ENCODE data around the gene RBM47.
A peak's percentile ranks its signal among the peaks of the same experiment; 100 is the strongest.

Gene RBM47

DNA sequence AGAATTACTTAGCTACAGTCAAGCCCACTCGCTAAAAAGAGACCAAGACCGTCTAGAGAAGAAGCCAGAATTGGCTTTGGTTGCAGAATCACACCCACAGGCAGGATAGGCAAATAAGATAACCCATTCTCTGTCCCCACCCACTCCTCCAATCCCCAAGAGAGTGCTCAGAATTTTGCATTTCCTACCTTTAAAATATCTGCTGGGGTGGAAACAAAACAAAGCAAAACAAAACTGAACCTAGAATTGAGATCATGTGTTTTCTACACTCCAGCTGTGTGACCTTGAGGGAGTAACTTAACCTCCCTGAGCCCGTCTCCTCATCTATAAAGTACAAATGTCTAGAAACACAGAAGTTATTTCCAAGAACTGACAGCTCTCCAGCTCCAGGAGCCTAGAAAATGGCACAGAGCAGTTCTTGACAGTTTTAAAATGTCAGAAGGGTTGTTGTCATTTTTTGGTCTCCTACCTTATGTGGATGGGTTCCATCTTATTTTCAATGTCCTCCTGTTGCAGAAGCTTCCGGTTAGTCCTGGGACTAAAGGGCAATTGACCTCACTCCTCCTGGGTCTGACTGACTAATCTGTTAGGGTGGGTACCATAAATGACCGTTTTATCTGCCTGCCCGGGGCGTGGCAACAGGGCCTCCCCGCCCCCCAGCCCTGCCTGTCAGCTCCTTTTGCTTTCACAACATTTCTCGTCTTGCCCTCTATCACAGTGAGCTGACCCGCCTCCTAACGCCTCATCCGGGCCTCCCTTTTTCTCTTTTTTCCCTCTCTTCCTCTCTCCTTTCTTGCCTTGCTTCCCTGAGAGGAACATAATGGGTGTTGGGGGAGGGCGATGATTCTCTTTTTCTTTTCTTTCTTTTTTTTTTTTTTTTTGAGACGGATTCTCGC lies 114.0 kb downstream of the RBM47 start:
- 0 out of 2 replicates have a peak, but pooled peaks have one; percentile 13 for TF ChIP-seq TAF1 (IDR thresholded peaks at IDR 0.05; ENCODE audit: borderline replicate concordance, low read depth, low read length)
- no peak for TF ChIP-seq POLR2A (IDR thresholded peaks at IDR 0.05; ENCODE audit: low read depth, low read length)
- no peak for TF ChIP-seq POLR2AphosphoS5 (IDR thresholded peaks at IDR 0.05; ENCODE audit: low read depth, low read length)
- no peak for FAIRE-seq
- DNase-seq (ENCODE audit: insufficient read length) = peak; percentile 50

DNA sequence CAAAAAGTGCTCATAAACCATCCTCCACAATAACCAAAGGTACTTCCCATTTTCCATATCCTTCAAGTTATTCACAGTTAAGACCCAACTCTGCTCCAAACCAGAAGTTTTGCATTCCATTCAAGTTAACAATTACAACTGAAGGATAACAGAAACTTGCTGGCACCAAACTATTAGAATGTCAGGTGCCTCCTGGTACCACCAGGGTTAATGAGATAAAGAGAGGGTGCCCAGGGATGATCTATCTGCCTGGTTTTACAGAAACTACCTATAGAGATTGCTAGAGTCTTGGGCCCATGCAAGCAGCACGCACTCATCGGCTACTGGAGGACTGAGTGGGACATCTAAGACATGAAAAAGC lies 114.6 kb downstream of the RBM47 start:
- TF ChIP-seq POLR2AphosphoS5 (IDR thresholded peaks at IDR 0.05; ENCODE audit: low read depth, low read length) = no peak
- TF ChIP-seq POLR2A (IDR thresholded peaks at IDR 0.05; ENCODE audit: low read depth, low read length) = no peak
- TF ChIP-seq TAF1 (IDR thresholded peaks at IDR 0.05; ENCODE audit: borderline replicate concordance, low read depth, low read length) = no peak; the same call in 1 of the 2 replicates
- no peak for DNase-seq (ENCODE audit: insufficient read length)
- FAIRE-seq = peak; percentile 91

DNA sequence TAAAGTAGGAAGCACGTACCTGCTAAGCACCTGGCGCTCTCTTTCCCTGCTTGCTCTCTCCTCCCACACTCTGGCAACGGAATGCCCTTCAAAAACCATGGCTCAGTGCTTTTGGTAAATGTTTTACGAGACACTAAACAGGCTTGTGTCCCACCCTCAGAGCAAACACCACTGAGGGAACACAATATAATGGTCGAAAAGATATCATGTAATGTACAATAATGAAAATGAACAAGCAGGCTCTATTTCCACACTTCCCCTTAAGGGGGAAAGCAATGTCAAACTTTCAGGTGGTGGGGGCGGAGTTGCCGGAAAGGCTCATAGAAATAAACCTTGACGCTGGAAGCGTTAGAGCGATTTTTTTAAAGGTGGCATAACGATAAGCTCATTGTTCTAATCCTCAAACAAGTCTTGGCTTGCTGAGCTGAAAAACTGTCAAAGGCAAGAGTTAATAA lies 115.1 kb downstream of the RBM47 start:
- DNase-seq (ENCODE audit: insufficient read length) (no peak), FAIRE-seq (no peak)
- TF ChIP-seq TAF1 (IDR thresholded peaks at IDR 0.05; ENCODE audit: borderline replicate concordance, low read depth, low read length) (no peak), POLR2A (IDR thresholded peaks at IDR 0.05; ENCODE audit: low read depth, low read length) (no peak), POLR2AphosphoS5 (IDR thresholded peaks at IDR 0.05; ENCODE audit: low read depth, low read length) (no peak)

DNA sequence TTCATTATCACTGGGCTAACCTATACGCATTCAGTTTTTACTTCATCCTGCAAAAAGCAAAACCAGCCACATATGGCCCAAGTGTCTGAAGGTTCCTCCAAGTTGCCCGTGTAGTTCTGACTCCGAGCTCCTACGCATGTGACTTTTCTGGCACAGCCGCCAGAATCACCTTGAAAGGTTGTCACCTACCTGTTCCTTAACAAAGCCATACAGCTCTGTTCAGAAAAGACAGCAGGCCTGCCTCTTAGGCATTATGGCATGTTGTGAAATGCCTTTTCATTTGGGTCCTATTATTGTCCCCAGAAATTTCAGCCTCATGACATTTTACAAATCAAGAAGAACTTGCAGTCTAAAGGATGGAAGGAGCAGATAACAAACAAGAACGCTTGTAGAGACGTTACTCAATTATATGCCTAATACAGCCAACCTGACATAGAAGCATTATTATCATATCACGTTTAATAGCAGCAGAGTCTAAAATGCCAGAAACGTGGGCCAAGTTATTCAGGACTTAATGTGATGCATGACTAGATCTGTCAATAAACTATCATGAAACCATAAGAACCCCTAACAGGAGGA lies 118.5 kb downstream of the RBM47 start:
- DNase-seq (ENCODE audit: insufficient read length) = no peak
- peak; percentile 50 for FAIRE-seq
- no peak for TF ChIP-seq POLR2AphosphoS5 (IDR thresholded peaks at IDR 0.05; ENCODE audit: low read depth, low read length)
- no peak for TF ChIP-seq POLR2A (IDR thresholded peaks at IDR 0.05; ENCODE audit: low read depth, low read length)
- no peak for TF ChIP-seq TAF1 (IDR thresholded peaks at IDR 0.05; ENCODE audit: borderline replicate concordance, low read depth, low read length)

DNA sequence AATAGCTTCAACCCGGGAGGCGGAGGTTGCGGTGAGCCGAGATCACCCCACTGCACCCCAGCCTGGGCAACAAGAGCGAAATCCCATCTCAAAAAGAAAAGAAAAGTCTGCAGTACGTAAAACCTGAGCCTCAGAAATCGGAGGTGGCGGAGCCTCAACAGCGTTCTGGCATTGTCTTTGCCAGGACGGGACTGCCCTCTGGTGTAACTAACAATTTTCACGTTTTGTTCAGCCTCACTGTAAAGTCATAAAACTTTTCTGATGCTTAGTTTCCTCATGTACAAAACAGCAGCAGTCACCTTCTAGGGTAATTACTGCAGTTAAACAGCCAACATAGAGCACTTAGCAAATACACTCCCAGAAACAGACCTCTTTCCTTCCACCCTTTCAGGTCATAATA lies 121.7 kb downstream of the RBM47 start:
- no peak for DNase-seq (ENCODE audit: insufficient read length)
- TF ChIP-seq POLR2A (IDR thresholded peaks at IDR 0.05; ENCODE audit: low read depth, low read length) (no peak), TAF1 (IDR thresholded peaks at IDR 0.05; ENCODE audit: borderline replicate concordance, low read depth, low read length) (no peak), POLR2AphosphoS5 (IDR thresholded peaks at IDR 0.05; ENCODE audit: low read depth, low read length) (no peak)
- FAIRE-seq = no peak

DNA sequence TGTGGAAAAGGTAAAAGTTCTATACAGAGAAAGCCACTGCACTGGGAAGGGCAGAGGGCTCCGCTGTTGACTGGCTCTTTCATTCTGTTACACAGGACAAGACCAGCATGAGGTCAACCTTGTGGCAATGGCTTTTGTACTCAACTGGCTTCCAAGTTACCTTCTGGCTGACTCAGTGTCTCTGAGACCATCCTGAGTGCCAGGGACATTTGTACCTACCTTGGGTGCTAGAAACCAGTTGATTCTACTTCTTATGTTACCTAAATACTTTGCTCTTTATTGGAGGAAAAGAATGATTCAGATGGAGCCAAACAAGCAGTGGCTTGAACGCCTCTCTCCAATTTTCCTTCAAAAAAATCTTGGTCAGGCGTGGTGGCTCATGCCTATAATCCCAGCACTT lies 123.2 kb downstream of the RBM47 start:
- DNase-seq (ENCODE audit: insufficient read length) = no peak
- no peak for TF ChIP-seq POLR2A (IDR thresholded peaks at IDR 0.05; ENCODE audit: low read depth, low read length)
- TF ChIP-seq TAF1 (IDR thresholded peaks at IDR 0.05; ENCODE audit: borderline replicate concordance, low read depth, low read length) = no peak
- no peak for TF ChIP-seq POLR2AphosphoS5 (IDR thresholded peaks at IDR 0.05; ENCODE audit: low read depth, low read length)
- FAIRE-seq = no peak

DNA sequence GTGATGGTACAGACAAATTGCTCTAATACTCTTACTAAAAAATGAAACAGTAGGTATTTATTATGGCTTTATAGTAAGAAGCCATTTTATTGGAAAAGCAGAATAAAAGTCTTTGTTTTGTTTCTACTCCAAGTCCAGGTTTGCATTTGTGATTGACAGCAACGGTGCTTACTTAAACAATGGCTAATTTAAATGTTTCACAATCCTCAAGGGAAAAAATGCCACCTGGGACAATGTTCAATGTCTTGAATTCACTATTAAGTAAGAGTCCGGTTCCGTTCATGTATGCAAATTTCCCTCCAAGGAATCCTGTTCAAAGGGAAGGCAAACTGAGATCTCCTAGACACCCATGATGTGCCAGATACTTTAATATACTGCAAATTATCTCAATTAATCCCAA lies 123.6 kb downstream of the RBM47 start:
- DNase-seq (ENCODE audit: insufficient read length) (no peak), FAIRE-seq (no peak)
- TF ChIP-seq POLR2A (IDR thresholded peaks at IDR 0.05; ENCODE audit: low read depth, low read length) (no peak), POLR2AphosphoS5 (IDR thresholded peaks at IDR 0.05; ENCODE audit: low read depth, low read length) (no peak), TAF1 (IDR thresholded peaks at IDR 0.05; ENCODE audit: borderline replicate concordance, low read depth, low read length) (no peak)

DNA sequence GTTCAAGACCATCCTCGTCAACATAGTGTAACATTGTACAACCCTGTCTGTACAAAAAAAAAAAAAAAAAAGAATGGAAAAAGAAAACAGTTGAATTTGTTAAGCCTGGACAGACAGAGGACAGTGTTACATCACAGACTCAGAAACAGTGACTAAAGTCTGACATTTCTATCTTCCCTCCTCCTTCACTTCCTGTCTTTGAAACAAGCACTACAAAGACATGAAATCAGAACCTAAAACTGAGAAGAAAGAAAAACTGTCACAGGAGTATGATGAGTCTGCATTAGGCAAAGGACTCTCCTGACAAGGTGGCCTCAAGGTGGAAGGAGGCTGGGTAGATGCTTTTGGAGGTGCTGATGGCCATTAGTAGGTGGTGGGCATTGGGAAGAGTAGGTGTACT lies 126.7 kb downstream of the RBM47 start:
- no peak for TF ChIP-seq TAF1 (IDR thresholded peaks at IDR 0.05; ENCODE audit: borderline replicate concordance, low read depth, low read length)
- no peak for TF ChIP-seq POLR2A (IDR thresholded peaks at IDR 0.05; ENCODE audit: low read depth, low read length)
- TF ChIP-seq POLR2AphosphoS5 (IDR thresholded peaks at IDR 0.05; ENCODE audit: low read depth, low read length) = no peak
- no peak for FAIRE-seq
- DNase-seq (ENCODE audit: insufficient read length) = no peak

DNA sequence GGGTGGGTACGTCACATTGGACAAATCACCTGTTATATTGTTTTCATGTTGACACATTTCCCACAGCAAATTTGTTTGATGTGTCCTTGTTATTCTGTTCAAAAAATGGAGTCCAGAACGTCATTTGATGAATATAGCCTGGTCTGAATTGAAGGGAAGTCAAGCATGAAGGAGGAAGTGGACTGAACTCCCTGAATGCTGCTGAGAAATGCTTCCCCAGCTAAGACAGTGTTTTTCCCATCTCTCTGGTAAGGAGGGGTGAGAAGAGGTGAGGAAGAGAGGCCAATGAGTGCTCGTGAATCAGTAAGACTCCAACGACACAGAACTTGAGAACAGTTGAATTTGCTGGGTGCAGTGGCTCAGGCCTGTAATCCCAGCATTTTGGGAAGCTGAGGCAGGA lies 127.4 kb downstream of the RBM47 start:
- no peak for DNase-seq (ENCODE audit: insufficient read length)
- TF ChIP-seq TAF1 (IDR thresholded peaks at IDR 0.05; ENCODE audit: borderline replicate concordance, low read depth, low read length) = no peak
- TF ChIP-seq POLR2AphosphoS5 (IDR thresholded peaks at IDR 0.05; ENCODE audit: low read depth, low read length) = no peak
- TF ChIP-seq POLR2A (IDR thresholded peaks at IDR 0.05; ENCODE audit: low read depth, low read length) = no peak
- FAIRE-seq = peak; percentile 67

DNA sequence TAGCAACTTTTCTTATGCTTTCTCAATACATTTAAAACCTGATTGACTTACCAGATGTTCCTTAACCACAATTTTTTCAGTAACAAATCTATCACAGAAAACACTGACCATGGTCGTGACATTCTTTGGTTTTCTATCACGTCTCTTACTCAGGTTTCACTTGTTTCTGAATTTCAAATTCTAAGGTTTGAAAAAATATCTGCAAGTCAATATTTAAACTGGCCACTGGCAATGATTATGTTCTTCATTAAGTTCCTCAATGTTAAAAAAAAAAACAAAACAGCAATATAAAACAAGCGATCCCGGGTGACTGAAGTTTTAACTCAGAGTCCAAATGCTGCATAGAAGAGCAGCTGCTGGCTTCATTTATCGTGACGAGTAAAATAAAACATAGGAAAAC lies 128.9 kb downstream of the RBM47 start:
- TF ChIP-seq POLR2AphosphoS5 (IDR thresholded peaks at IDR 0.05; ENCODE audit: low read depth, low read length) = no peak
- TF ChIP-seq TAF1 (IDR thresholded peaks at IDR 0.05; ENCODE audit: borderline replicate concordance, low read depth, low read length) = no peak
- TF ChIP-seq POLR2A (IDR thresholded peaks at IDR 0.05; ENCODE audit: low read depth, low read length) = no peak
- no peak for FAIRE-seq

DNA sequence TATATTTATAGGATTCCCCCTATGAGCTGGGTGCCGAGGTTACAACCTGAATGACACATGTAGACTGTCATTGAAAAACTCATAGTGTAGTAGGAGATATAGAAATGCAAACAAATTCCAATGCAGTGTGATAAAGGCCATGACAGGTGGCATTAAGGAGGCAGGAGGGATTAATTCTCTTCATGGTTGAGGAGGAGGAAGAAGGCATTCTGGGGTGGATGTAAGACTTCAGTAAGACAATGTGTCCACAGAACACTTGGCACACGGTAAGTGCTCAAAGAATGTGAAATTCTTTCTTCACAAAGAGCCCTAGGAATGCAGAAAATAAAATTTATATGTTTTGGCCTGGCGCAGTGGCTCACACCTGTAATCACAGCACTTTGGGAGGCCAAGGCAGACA lies 136.5 kb downstream of the RBM47 start:
- FAIRE-seq = no peak
- TF ChIP-seq POLR2A (IDR thresholded peaks at IDR 0.05; ENCODE audit: low read depth, low read length) = no peak
- no peak for TF ChIP-seq TAF1 (IDR thresholded peaks at IDR 0.05; ENCODE audit: borderline replicate concordance, low read depth, low read length)
- TF ChIP-seq POLR2AphosphoS5 (IDR thresholded peaks at IDR 0.05; ENCODE audit: low read depth, low read length) = no peak
- DNase-seq (ENCODE audit: insufficient read length) = no peak

More for the DNA sequence above, 128.9 kb downstream of the RBM47 start:
- no peak for DNase-seq (ENCODE audit: insufficient read length)

DNA sequence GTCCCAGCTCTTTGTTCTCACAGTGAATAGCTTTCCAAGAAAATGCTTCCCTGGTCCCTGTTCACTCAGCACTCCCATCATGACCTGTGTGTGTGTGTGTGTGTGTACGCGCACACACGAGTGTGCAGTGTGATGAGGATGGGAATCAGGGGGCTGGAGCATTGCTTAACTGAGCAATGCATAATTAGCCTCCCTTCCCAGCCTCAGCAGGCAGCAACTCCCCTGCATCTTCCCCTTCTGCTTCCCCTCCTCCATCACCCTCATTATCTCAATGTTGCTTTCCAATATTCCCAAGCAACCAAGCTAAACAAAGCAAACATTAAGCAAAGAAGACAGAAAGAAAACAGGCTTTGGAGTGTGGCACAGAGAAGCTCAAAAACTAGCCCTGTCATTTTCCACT lies 137.0 kb downstream of the RBM47 start:
- FAIRE-seq (no peak), DNase-seq (ENCODE audit: insufficient read length) (no peak)
- no peak for TF ChIP-seq POLR2A (IDR thresholded peaks at IDR 0.05; ENCODE audit: low read depth, low read length)
- no peak for TF ChIP-seq POLR2AphosphoS5 (IDR thresholded peaks at IDR 0.05; ENCODE audit: low read depth, low read length)
- TF ChIP-seq TAF1 (IDR thresholded peaks at IDR 0.05; ENCODE audit: borderline replicate concordance, low read depth, low read length) = no peak
